ENCODE results near the gene NSL1.

NSL1 gene

GRCh38 chr1:212703991-212704564, 87.5 kb downstream of the NSL1 start:
- no peak for DNase-seq (ENCODE audit: low read depth in 2 of 2)

DNA sequence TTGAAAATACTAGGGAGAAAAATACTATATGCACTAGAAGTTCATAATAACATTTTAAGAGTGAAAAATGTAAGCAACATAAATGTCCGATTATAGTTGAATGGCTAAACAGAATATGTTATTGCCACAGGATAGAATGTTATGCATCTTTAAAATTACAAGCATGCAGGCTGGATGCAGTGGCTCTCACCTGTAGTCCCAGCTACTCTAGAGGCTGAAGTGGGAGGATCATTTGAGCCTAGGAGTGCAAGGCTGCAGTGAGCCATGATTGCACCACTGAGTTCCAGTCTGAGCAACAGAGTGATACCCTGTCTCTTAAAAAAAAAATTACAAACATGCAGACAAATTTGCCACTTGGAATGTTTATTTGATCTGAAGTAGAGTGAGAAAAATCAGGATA, 88.9 kb downstream of the NSL1 start:
- DNase-seq (ENCODE audit: low read depth in 2 of 2) = no peak

DNA sequence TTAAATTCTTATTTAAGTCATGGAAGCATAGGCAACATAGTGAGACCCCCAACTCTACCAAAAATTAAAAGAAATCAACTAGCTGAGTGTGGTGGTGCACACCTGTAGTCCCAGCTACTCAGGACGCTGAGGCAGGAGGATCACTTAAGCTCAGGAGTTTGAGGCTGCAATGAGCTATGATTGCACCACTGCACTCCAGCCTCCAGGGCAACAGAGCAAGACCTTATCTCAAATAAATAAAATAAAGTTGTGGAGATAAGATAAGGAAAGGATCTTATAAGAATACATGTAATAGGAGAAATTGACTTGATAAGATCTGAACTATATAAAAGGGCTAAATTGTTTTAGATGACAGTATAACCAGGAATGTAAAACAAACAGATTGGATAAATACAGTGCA, 89.7 kb downstream of the NSL1 start:
- DNase-seq (ENCODE audit: low read depth in 2 of 2) = no peak

DNA sequence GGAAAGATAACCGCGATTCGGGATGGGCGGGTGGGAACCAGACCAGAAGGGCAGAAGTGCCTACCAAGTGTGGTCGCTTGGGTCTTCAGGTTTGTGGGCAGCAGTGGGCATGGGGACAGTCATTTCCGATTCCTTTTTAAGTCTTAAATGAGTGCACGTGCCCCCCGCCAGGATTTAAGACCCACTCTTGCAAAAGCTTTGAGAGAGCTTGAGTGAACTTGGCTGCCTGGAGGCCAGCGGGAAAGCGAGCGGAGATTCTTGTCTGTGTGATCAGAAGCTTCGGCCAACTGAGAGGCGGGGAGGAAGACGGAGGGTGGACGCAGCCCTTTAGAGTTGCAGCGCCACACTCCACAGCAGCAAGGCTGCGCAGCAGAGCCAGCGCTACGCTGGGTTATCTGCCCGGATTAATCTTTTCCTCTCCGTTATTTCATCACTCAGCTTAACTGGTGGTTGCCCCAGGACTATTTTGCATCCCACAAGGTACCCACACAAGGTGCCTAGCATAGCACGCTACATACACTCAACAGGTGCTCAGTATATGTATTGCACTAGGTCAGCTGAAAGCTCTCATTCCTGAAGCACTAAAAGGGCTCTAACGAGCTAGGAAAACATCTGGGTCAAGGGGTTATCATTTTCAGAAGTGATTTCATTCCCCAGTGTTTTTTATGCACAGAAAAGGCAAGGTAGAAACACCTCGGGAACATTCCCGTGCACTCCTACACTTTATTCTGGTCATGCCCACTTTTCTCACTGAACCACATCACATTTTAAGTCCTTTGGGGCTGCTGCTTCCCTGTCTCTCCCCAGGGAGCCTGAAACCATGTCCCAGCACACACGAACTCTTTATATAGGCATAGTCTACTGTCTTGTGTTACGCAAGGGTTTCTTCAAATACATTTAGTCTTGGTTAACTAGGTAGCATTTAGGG, 90.4 kb downstream of the NSL1 start:
- DNase-seq (ENCODE audit: low read depth in 2 of 2) = no peak

- DNase-seq (ENCODE audit: low read depth in 2 of 2) = peak in 1 of 2 donors; percentile 10
Measured at GRCh38 chr1:212700223-212700891, 91.2 kb downstream of the NSL1 start.

GRCh38 chr1:212699625-212700222, 91.9 kb downstream of the NSL1 start, which contains the start of gene BATF3:
TSS of gene BATF3 (minus strand) at chr1:212699840. CDS start at chr1:212699762, 78 bp downstream.
- DNase-seq (ENCODE audit: low read depth in 2 of 2) = no peak

GRCh38 chr1:212699104-212699624, 92.4 kb downstream of the NSL1 start:
- no peak for DNase-seq (ENCODE audit: low read depth in 2 of 2)

- DNase-seq (ENCODE audit: low read depth in 2 of 2) = no peak
Measured at GRCh38 chr1:212698467-212699103, 93.0 kb downstream of the NSL1 start.

DNA sequence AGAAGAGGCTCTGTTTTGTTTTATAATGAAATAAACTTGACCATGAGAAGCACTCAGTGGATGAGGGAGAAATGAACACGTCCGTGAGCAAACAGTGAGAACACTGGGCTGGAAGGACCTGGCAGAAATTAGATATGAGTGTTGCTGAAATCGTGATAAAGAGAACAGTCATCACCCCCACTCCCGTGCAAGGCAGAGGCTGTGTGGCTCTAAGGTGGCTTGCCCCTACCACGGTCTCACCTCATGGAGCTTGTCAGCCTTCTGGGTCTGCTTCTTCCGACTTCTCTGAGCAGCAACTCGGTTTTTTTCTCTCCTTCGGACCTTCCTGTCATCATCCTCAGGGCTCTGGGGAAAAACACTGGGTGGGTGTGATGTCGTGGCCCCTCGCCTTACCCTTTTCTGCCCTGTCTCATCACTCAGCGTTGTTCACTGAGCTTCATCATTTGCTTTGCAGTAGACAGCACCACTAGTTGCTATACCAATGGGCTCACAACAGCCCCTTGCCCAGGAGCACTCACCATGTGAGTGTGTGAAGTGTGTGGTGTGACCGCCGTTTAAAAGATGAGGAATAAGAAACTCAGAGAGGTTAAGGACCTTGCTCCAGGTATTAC, 94.8 kb downstream of the NSL1 start:
- no peak for DNase-seq (ENCODE audit: low read depth in 2 of 2)

DNA sequence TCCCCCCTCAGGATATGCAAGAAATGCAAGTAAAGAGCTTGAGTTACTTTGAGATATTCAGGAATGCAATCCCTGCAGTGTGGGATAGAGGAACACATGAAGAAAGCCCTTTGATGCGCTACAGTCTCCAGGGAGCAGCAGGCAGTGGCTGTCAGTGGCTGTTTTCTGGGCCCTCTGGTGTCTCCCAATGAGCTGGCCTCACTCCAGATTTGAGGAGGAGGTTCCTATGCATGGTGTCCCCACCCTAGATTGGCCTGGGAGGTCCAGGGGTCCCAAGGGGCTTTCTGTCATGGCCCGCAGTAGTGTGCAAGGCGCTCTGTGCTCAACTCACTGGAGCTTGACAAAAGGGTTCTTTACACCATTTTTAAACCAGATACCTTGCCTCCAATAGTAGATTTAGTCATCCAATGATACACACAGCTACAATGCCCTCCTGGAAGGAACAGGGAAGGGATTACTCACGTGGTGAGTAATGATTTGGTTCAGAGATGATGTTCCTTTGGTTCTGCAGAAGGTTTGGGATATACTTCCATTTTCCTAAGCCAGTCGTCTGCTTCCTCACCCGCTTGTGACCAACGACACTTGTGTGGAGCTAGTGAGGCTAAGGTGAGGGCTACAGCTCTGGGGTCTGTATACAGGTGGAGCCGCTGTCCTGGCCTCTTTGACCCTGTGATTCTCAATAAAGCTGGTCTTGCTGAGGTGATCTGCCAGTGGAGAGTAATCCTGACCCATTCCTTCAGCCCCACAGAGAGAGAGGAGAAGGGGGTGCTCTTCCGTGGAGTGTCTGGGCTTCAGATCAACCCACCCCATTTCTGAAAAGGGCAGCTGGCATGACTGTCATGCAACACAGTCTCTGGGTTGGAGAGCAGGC, 98.6 kb downstream of the NSL1 start:
- no peak for DNase-seq (ENCODE audit: low read depth in 2 of 2)

DNA sequence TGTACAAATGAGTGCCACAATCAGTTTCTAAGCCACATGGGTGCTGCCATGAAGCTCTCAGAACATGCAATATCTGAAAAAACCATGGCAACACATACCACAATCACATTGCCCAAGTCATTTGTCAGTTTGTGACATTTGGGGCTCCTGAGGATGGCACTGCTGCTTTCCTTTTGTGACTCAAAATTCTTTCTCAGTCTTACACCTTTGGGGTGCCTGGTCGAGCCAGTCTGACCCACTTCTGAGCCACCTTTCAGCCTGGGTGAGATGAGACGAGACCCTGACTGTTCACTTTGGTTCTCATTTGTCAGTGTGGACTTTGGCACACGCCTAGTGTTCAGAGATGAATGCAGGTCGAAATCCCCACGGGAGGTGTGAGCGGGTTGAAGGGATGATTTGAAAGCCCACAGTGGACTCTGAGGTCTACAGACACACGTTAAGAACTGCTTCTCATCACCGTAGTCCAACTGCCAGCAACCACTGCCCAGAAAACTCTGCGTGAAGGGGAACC, 100.0 kb downstream of the NSL1 start:
- no peak for DNase-seq (ENCODE audit: low read depth in 2 of 2)

DNA sequence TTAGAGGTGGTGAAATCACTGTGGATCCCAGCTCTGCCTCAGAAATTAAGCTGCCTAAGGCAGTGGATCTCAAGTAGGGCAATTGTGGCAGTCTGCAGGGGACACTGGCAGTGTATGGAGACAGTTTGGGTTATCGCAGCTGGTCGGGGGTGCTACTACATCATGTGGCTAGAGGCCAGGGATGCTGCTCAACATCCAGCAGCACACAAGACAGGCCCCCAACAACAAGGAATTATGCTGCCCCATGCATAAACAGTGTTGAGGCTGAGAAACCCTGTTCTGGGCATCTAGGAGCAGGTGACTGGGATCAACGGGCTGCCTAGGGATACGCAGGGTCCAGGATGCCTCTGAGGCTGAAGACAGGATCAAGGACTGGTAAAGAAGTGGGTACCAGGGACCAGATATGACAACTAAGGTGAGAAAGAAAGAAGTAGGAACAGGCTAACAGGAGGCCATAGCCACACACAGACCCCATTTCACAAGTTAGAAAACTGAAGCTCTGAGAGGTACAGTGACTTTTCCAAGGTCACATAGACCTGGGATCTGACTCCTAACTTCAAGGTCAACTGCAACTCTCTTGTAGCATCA, 100.7 kb downstream of the NSL1 start:
- DNase-seq (ENCODE audit: low read depth in 2 of 2) = no peak

DNA sequence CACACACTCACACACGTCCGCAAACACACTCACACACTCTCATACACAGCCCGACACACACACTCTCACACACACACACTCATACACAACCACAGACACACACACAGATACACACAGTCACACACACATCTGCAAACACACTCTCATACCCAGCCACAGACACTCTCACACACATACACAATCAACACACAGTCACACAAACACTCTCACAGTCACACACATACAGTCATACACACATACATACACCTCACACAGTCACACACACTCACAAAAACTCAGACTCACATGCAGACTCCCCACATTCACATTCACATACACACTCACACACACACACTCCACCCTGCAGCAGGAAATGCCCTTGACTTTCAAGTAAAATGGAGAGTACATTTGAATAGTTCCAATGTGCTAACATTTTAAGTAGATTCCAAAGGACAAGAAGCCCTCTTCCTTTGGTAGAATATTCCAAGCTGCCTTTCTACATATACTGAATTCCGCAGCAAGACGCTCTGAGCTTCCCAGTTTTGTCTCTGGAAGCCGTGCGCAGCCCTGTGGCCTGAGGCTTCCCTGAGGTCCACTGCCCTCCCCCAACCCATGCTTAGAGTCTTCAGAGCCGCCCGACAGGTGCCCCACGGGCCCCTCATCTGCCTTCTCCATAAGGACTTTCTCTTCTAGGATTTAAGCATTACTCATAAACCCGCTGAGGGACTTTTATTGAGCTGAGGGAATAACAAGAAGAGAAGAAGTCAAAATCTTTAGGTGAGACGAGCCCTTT, 101.6 kb downstream of the NSL1 start:
- no peak for DNase-seq (ENCODE audit: low read depth in 2 of 2)

DNA sequence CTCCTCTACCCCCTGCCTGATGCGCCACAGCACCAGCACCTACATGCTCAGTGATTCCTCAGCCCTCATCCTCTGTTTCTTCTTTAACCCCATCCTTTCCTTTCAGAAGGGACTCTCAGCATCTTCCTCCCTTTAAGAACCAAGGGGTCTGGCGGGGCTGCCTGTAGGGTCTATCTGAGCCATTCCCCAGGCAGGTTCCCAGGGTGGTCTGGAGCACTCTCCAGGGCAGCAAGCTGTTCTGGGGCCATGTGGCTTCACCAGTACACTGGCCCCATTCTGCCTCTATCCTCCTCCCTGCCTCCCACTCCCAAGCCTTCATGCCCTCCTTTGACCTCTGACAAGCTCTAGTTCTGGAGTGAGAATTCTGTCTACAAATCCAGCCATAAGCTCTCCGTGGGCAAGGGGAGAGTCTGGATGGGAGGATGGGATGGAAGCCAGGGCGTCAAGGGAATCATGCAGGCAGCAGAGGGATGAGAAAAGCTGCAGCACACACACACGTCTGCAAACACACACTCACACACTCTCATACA, 102.3 kb downstream of the NSL1 start:
- DNase-seq (ENCODE audit: low read depth in 2 of 2) = no peak

DNA sequence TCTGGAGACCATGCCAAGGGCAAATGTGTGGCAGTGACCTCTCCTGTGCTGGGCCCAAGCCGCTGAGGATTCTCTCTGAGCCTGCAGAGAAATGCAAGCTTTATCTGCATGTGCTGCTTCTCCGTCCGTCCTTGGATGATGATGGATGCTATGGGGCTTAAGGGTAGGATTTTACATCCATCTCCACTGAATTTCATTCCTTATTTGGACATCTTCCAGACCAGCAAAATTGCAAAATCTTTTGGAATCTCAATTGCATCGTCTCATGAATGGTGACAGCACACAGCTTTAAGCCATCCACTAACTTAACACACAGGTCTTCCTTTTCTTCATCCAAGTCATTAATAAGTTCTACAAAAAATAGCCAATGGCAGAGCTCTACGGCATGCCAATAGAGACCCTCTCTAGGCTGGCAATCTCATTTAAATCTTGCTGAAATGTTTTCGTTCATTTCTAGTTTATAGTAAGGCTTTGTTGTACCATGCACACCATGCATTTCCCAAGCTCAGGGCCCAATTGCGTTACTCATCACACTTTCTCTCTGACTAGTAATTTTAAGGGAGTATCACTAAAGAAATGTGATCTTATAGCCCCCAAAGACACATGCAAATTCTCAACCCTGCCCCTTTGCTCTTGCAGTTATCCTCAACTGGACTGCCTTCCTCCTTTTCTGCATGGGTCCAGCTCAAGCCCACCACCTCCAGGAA, 103.1 kb downstream of the NSL1 start:
- DNase-seq (ENCODE audit: low read depth in 2 of 2) = no peak

DNA sequence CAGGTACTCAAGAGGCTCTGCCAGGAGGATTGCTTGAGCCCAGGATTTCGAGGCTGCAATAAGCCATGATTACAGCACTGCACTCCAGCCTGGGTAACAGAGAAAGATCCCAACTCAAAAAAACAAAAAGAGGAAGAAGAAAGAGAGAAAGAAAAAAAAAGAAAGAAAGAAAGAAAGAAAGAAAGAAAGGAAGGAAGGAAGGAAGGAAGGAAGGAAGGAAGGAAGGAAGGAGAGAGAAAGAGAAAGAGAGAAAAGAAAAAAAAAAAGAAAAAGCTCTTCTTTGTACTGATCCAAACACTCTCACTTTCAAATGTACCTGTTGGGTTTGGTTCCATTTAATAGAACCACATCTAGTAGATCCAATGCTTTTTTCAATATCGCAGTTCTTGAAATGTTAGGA, 103.8 kb downstream of the NSL1 start:
- no peak for DNase-seq (ENCODE audit: low read depth in 2 of 2)

DNA sequence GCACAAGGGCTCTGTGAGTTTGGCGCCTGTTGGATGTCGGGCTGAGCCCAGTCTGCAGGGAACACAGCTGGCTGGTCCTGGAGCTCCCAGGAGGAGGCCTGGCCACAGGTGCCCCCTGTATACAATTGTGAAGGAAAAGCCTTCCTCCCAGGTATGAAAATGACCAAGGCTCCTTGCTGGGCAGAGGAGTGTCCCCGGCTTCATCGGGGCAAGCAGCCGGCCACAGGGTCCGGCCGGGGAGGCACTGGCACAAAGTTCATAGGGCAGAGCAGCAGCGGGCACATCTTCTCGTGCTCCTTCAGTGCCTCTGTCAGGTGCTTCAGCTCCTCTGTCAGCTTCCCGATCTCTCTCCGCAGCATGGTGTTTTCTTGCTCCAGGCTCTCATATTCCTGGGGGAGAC, 105.0 kb downstream of the NSL1 start:
- DNase-seq (ENCODE audit: low read depth in 2 of 2) = no peak

- DNase-seq (ENCODE audit: low read depth in 2 of 2) = no peak
Measured at GRCh38 chr1:212686069-212686468, 105.5 kb downstream of the NSL1 start.
